Measurements from ENCODE around the gene LRRC74B.
"Not testable (repeated sequence)": the region's sequence is repeated elsewhere in the genome, so short reads cannot be mapped to it uniquely, and the experiment has no call there.

GRCh38 chr22:21048448-21048847 is 2.7 kb downstream of the LRRC74B start:
- TF ChIP-seq, protein P1, sequence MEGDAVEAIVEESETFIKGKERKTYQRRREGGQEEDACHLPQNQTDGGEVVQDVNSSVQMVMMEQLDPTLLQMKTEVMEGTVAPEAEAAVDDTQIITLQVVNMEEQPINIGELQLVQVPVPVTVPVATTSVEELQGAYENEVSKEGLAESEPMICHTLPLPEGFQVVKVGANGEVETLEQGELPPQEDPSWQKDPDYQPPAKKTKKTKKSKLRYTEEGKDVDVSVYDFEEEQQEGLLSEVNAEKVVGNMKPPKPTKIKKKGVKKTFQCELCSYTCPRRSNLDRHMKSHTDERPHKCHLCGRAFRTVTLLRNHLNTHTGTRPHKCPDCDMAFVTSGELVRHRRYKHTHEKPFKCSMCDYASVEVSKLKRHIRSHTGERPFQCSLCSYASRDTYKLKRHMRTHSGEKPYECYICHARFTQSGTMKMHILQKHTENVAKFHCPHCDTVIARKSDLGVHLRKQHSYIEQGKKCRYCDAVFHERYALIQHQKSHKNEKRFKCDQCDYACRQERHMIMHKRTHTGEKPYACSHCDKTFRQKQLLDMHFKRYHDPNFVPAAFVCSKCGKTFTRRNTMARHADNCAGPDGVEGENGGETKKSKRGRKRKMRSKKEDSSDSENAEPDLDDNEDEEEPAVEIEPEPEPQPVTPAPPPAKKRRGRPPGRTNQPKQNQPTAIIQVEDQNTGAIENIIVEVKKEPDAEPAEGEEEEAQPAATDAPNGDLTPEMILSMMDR (IDR thresholded peaks at IDR 0.05), result not testable (repeated sequence)
- TF ChIP-seq POLR2A (IDR thresholded peaks at IDR 0.05), result not testable (repeated sequence)

All from adrenal gland (tissue), 5 donors.